GM23338 (cell line): ENCODE measurements around the gene ILKAP. TPM values are rescaled to one million over a fixed set of nuclear protein-coding genes. Genes with fewer than 3 reads are reported as not detected.

Experiments
- ATAC-seq: fragments of 200-7000 bp; cut with Tn5 transposase; 3 replicates; pipeline ENCODE4 v1.9.1; 2020
- DNase-seq: peaks from one replicate; pipeline ENCODE4 v3.0.0-alpha.2; 2015; ENCODE audit warnings: low spot score
- H2AFZ ChIP-seq: fragments of 200-600 bp; sonication (generic); 2 replicates; pipeline ENCODE4 v1.8.0; 2016; ENCODE audit warnings: antibody characterized with exemption, mild to moderate bottlenecking, moderate library complexity
- H3F3A ChIP-seq: fragments of 200-600 bp; sonication (generic); replicated peaks from 2 replicates; pipeline ENCODE4 v1.8.0; 2017; ENCODE audit warnings: antibody characterized with exemption, mixed run types, low read depth
- H3K27ac ChIP-seq: fragments of 200-600 bp; sonication (generic); 2 replicates; pipeline ENCODE4 v1.6.1; 2016; ENCODE audit warnings: low read depth
- H3K27me3 ChIP-seq: fragments of 200-600 bp; sonication (generic); 2 replicates; pipeline ENCODE4 v1.8.0; 2016; ENCODE audit warnings: mild to moderate bottlenecking, mixed run types, moderate library complexity; ENCODE audit not compliant: insufficient read depth
- H3K36me3 ChIP-seq: fragments of 200-600 bp; sonication (generic); 2 replicates; pipeline ENCODE4 v1.8.0; 2016; ENCODE audit warnings: mild to moderate bottlenecking; ENCODE audit not compliant: insufficient read depth
- H3K4me1 ChIP-seq: fragments of 200-600 bp; sonication (generic); 2 replicates; pipeline ENCODE4 v1.8.0; 2016; ENCODE audit warnings: mild to moderate bottlenecking, moderate library complexity; ENCODE audit not compliant: insufficient read depth
- H3K4me2 ChIP-seq: fragments of 200-600 bp; sonication (generic); 2 replicates; pipeline ENCODE4 v1.7.1; 2017; ENCODE audit warnings: mixed run types
- H3K4me3 ChIP-seq: fragments of 200-600 bp; sonication (generic); 2 replicates; pipeline ENCODE4 v1.6.1; 2016; ENCODE audit warnings: mixed run types
- H3K79me2 ChIP-seq: fragments of 200-600 bp; sonication (generic); replicated peaks from 2 replicates; pipeline ENCODE4 v1.8.0; 2017; ENCODE audit warnings: mild to moderate bottlenecking; ENCODE audit not compliant: insufficient read depth
- H3K9me2 ChIP-seq: fragments of 200-600 bp; sonication (generic); 2 replicates; pipeline ENCODE4 v1.8.0; 2017; ENCODE audit not compliant: insufficient read depth
- H4K20me1 ChIP-seq: fragments of 200-600 bp; sonication (generic); replicated peaks from 2 replicates; pipeline ENCODE4 v1.8.0; 2017; ENCODE audit warnings: mild to moderate bottlenecking; ENCODE audit not compliant: insufficient read depth
- H3K27ac Mint-ChIP-seq: 2 replicates; pipeline ENCODE4 v1.8.0; 2020; ENCODE audit warnings: inconsistent platforms, mild to moderate bottlenecking, moderate library complexity, mixed read lengths
- H3K27me3 Mint-ChIP-seq: 3 replicates; pipeline ENCODE4 v1.8.0; 2022; ENCODE audit warnings: low read depth, mild to moderate bottlenecking, moderate library complexity, mixed read lengths, inconsistent platforms; ENCODE audit not compliant: insufficient read depth, poor library complexity
- H3K36me3 Mint-ChIP-seq: 3 replicates; pipeline ENCODE4 v1.8.0; 2021; ENCODE audit warnings: low read depth, mild to moderate bottlenecking, inconsistent platforms, moderate library complexity, mixed read lengths
- H3K4me1 Mint-ChIP-seq: 3 replicates; pipeline ENCODE4 v1.8.0; 2020; ENCODE audit warnings: mild to moderate bottlenecking, inconsistent platforms, mixed read lengths
- H3K4me3 Mint-ChIP-seq: 3 replicates; pipeline ENCODE4 v1.8.0; 2021; ENCODE audit warnings: moderate library complexity, mild to moderate bottlenecking, inconsistent platforms, mixed read lengths
- H3K9me3 Mint-ChIP-seq: 3 replicates; pipeline ENCODE4 v1.8.0; 2020; ENCODE audit warnings: moderate library complexity, mild to moderate bottlenecking, inconsistent platforms, mixed read lengths
- CREB1 ChIP-seq: fragments of 250-450 bp; sonication (Bioruptor Pico); IDR thresholded peaks from 2 replicates; pipeline ENCODE4 v1.5.0; 2020; ENCODE audit warnings: low read depth, mild to moderate bottlenecking, moderate library complexity
- EZH2 ChIP-seq: fragments of 200-600 bp; sonication (generic); IDR thresholded peaks from one replicate; pipeline ENCODE4 v1.8.0; 2017; ENCODE audit warnings: antibody characterized with exemption, mild to moderate bottlenecking, low read depth; ENCODE audit not compliant: unreplicated experiment
- EZH2phosphoT487 ChIP-seq: fragments of 200-600 bp; sonication (generic); IDR thresholded peaks from one replicate; pipeline ENCODE4 v1.8.1; 2018; ENCODE audit warnings: antibody characterized with exemption; ENCODE audit not compliant: unreplicated experiment
- JUNB ChIP-seq: IDR thresholded peaks from one replicate; pipeline ENCODE4 v1.6.1; 2016; ENCODE audit warnings: antibody characterized with exemption; ENCODE audit not compliant: unreplicated experiment
- NANOG ChIP-seq: IDR thresholded peaks from 2 replicates; pipeline ENCODE4 v1.6.1; 2016; ENCODE audit warnings: antibody characterized with exemption, borderline replicate concordance
- POLR2AphosphoS5 ChIP-seq: IDR thresholded peaks from 2 replicates; pipeline ENCODE4 v1.6.1; 2016; ENCODE audit warnings: antibody characterized with exemption, low read depth
- STAT1 ChIP-seq: IDR thresholded peaks from one replicate; pipeline ENCODE4 v1.6.1; 2016; ENCODE audit warnings: antibody characterized with exemption; ENCODE audit not compliant: unreplicated experiment
- ZNF114 ChIP-seq: fragments of 250-450 bp; sonication (Bioruptor Pico); IDR thresholded peaks from 2 replicates; pipeline ENCODE4 v1.5.0; 2020; ENCODE audit warnings: mild to moderate bottlenecking, moderate library complexity
- ZNF331 ChIP-seq: fragments of 250-450 bp; sonication (Bioruptor Pico); IDR thresholded peaks from 2 replicates; pipeline ENCODE4 v1.5.0; 2020; ENCODE audit warnings: low read depth, mild to moderate bottlenecking, moderate library complexity
- polyA plus RNA-seq: library from polyadenylated mRNA; unstranded; fragments of >200 nt; fragmentation: Nextera tagmentation; extraction: Ambion mirVana; gene quantifications from 2 replicates; pipeline ENCODE4 v1.2.1, GENCODE V29; 2016
- total RNA-seq: library from RNA; depleted of rRNA; stranded (reverse); fragments of >200 nt; shearing (Covaris generic); gene quantifications from 2 replicates; pipeline ENCODE4 v1.2.3, GENCODE V29; 2014
- TF ChIP-seq, protein P1 (sequence below), 2 experiments: fragments of 200-600 bp in 1 of 2; sonication (generic) in 1 of 2; conservative IDR thresholded peaks; 2 replicates each; pipeline versions ENCODE4 v1.5.1 to v1.6.1; 2016 to 2017; ENCODE audit warnings: antibody characterized with exemption in 2 of 2, low read depth in 2 of 2, mild to moderate bottlenecking in 2 of 2, moderate library complexity in 1 of 2
- TF ChIP-seq, protein P2 (sequence below): IDR thresholded peaks from 2 replicates; pipeline ENCODE4 v1.6.1; 2016; ENCODE audit warnings: antibody characterized with exemption
- TF ChIP-seq, protein P3 (sequence below): fragments of 250-450 bp; sonication (Bioruptor Pico); IDR thresholded peaks from 2 replicates; pipeline ENCODE4 v1.5.0; 2020; ENCODE audit warnings: mild to moderate bottlenecking, moderate library complexity
- TF ChIP-seq, protein P4 (sequence below): IDR thresholded peaks from one replicate; pipeline ENCODE4 v1.6.1; 2018; ENCODE audit warnings: antibody characterized with exemption; ENCODE audit not compliant: unreplicated experiment

The ILKAP gene
- total and polyA plus RNA-seq, 2 experiments from 2014 or later: 17.0 to 35.9 TPM

DNA sequence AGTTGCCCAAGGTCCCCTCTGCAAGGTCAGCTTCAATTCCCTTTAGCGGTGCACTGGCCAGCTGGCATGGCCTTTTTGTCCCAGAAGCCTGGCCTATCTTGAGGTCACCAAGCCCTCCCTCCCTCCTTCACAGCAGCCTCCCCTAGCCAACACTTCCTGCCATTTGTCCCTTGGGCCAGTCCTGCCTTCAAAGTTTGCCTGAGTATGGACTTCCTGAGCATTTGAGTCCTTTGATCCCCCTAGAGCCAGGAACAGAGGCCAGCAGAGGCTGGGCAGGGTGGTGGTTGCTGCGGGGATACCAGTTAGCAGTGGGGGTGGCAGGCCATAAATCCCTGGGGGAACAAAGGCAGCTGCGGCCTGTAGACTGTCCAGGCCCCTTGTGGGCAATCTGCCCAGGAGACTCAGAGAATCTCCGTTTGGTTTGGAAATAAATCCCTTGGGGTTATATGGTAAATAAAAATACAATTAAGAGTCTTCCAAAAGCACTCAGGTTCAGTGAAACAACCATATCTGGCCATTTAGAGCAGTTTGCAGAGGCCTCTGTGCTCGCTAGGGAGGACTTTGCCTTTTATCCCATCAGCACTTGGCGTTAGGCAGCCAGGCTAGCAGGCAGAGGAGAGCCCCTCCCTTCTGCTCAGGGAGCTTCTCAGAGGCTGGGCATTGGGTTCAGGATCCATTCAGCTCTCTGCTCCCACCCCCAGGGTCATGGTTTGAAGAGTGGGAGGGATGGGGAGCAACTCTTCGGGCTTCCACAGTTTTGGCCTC lies 39.4 kb upstream of the ILKAP start:
- peaks cover 12% of the 10 kb centered on the region for H3K36me3 Mint-ChIP-seq
- H3K4me1 ChIP-seq: peaks cover 7% of the 10 kb centered on the region; the same call in 1 of the 2 replicates
- no peak for TF ChIP-seq POLR2AphosphoS5
- TF ChIP-seq, protein P1, sequence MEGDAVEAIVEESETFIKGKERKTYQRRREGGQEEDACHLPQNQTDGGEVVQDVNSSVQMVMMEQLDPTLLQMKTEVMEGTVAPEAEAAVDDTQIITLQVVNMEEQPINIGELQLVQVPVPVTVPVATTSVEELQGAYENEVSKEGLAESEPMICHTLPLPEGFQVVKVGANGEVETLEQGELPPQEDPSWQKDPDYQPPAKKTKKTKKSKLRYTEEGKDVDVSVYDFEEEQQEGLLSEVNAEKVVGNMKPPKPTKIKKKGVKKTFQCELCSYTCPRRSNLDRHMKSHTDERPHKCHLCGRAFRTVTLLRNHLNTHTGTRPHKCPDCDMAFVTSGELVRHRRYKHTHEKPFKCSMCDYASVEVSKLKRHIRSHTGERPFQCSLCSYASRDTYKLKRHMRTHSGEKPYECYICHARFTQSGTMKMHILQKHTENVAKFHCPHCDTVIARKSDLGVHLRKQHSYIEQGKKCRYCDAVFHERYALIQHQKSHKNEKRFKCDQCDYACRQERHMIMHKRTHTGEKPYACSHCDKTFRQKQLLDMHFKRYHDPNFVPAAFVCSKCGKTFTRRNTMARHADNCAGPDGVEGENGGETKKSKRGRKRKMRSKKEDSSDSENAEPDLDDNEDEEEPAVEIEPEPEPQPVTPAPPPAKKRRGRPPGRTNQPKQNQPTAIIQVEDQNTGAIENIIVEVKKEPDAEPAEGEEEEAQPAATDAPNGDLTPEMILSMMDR (conservative IDR thresholded peaks at IDR 0.05; ENCODE audit: low read depth in 2 of 2): no peak
- TF ChIP-seq, protein P2, sequence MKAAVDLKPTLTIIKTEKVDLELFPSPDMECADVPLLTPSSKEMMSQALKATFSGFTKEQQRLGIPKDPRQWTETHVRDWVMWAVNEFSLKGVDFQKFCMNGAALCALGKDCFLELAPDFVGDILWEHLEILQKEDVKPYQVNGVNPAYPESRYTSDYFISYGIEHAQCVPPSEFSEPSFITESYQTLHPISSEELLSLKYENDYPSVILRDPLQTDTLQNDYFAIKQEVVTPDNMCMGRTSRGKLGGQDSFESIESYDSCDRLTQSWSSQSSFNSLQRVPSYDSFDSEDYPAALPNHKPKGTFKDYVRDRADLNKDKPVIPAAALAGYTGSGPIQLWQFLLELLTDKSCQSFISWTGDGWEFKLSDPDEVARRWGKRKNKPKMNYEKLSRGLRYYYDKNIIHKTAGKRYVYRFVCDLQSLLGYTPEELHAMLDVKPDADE: no peak
- TF ChIP-seq NANOG: no peak
- TF ChIP-seq EZH2: no peak
- TF ChIP-seq JUNB: no peak
- TF ChIP-seq, protein P3, sequence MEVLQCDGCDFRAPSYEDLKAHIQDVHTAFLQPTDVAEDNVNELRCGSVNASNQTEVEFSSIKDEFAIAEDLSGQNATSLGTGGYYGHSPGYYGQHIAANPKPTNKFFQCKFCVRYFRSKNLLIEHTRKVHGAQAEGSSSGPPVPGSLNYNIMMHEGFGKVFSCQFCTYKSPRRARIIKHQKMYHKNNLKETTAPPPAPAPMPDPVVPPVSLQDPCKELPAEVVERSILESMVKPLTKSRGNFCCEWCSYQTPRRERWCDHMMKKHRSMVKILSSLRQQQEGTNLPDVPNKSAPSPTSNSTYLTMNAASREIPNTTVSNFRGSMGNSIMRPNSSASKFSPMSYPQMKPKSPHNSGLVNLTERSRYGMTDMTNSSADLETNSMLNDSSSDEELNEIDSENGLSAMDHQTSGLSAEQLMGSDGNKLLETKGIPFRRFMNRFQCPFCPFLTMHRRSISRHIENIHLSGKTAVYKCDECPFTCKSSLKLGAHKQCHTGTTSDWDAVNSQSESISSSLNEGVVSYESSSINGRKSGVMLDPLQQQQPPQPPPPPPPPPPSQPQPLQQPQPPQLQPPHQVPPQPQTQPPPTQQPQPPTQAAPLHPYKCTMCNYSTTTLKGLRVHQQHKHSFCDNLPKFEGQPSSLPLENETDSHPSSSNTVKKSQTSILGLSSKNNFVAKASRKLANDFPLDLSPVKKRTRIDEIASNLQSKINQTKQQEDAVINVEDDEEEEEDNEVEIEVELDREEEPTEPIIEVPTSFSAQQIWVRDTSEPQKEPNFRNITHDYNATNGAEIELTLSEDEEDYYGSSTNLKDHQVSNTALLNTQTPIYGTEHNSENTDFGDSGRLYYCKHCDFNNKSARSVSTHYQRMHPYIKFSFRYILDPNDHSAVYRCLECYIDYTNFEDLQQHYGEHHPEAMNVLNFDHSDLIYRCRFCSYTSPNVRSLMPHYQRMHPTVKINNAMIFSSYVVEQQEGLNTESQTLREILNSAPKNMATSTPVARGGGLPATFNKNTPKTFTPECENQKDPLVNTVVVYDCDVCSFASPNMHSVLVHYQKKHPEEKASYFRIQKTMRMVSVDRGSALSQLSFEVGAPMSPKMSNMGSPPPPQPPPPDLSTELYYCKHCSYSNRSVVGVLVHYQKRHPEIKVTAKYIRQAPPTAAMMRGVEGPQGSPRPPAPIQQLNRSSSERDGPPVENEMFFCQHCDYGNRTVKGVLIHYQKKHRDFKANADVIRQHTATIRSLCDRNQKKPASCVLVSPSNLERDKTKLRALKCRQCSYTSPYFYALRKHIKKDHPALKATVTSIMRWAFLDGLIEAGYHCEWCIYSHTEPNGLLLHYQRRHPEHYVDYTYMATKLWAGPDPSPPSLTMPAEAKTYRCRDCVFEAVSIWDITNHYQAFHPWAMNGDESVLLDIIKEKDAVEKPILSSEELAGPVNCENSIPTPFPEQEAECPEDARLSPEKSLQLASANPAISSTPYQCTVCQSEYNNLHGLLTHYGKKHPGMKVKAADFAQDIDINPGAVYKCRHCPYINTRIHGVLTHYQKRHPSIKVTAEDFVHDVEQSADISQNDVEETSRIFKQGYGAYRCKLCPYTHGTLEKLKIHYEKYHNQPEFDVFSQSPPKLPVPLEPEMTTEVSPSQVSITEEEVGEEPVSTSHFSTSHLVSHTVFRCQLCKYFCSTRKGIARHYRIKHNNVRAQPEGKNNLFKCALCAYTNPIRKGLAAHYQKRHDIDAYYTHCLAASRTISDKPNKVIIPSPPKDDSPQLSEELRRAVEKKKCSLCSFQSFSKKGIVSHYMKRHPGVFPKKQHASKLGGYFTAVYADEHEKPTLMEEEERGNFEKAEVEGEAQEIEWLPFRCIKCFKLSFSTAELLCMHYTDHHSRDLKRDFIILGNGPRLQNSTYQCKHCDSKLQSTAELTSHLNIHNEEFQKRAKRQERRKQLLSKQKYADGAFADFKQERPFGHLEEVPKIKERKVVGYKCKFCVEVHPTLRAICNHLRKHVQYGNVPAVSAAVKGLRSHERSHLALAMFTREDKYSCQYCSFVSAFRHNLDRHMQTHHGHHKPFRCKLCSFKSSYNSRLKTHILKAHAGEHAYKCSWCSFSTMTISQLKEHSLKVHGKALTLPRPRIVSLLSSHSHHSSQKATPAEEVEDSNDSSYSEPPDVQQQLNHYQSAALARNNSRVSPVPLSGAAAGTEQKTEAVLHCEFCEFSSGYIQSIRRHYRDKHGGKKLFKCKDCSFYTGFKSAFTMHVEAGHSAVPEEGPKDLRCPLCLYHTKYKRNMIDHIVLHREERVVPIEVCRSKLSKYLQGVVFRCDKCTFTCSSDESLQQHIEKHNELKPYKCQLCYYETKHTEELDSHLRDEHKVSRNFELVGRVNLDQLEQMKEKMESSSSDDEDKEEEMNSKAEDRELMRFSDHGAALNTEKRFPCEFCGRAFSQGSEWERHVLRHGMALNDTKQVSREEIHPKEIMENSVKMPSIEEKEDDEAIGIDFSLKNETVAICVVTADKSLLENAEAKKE: no peak
- TF ChIP-seq STAT1: no peak
- TF ChIP-seq, protein P4, sequence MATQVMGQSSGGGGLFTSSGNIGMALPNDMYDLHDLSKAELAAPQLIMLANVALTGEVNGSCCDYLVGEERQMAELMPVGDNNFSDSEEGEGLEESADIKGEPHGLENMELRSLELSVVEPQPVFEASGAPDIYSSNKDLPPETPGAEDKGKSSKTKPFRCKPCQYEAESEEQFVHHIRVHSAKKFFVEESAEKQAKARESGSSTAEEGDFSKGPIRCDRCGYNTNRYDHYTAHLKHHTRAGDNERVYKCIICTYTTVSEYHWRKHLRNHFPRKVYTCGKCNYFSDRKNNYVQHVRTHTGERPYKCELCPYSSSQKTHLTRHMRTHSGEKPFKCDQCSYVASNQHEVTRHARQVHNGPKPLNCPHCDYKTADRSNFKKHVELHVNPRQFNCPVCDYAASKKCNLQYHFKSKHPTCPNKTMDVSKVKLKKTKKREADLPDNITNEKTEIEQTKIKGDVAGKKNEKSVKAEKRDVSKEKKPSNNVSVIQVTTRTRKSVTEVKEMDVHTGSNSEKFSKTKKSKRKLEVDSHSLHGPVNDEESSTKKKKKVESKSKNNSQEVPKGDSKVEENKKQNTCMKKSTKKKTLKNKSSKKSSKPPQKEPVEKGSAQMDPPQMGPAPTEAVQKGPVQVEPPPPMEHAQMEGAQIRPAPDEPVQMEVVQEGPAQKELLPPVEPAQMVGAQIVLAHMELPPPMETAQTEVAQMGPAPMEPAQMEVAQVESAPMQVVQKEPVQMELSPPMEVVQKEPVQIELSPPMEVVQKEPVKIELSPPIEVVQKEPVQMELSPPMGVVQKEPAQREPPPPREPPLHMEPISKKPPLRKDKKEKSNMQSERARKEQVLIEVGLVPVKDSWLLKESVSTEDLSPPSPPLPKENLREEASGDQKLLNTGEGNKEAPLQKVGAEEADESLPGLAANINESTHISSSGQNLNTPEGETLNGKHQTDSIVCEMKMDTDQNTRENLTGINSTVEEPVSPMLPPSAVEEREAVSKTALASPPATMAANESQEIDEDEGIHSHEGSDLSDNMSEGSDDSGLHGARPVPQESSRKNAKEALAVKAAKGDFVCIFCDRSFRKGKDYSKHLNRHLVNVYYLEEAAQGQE: no peak
- TF ChIP-seq CREB1 (CRISPR knock-in tag): no peak
- TF ChIP-seq ZNF114 (CRISPR knock-in tag): no peak
- TF ChIP-seq EZH2phosphoT487: no peak
- TF ChIP-seq ZNF331 (CRISPR knock-in tag): no peak
- peaks cover 32% of the 10 kb centered on the region for H3K27me3 Mint-ChIP-seq
- peaks cover 20% of the 10 kb centered on the region for H3K4me1 Mint-ChIP-seq
- peaks cover 6% of the 10 kb centered on the region; the same call in 1 of the 2 replicates for H4K20me1 ChIP-seq
- ATAC-seq (no peak), DNase-seq (no peak)
- H3K79me2 ChIP-seq: no peaks in the 10 kb centered on the region
- peaks cover 4% of the 10 kb centered on the region; the same call in 1 of the 2 replicates for H3F3A ChIP-seq
- peaks cover 31% of the 10 kb centered on the region for H3K27me3 ChIP-seq
- no peak overlapping the region for H3K27ac ChIP-seq
- H3K4me3 Mint-ChIP-seq: no peak overlapping the region
- H3K4me2 ChIP-seq: no peak overlapping the region
- H2AFZ ChIP-seq: no peak overlapping the region
- H3K9me2 ChIP-seq: no peaks in the 10 kb centered on the region
- no peak overlapping the region for H3K27ac Mint-ChIP-seq
- H3K9me3 Mint-ChIP-seq: peaks cover 7% of the 10 kb centered on the region
- no peaks in the 10 kb centered on the region for H3K36me3 ChIP-seq
- no peak overlapping the region for H3K4me3 ChIP-seq
